PC-3 (cell line): ENCODE results near the gene LEP.

Experiments
- EZH2 ChIP-seq: fragments of 300-600 bp; sonication (generic); IDR thresholded peaks from one replicate; pipeline ENCODE4 v1.6.1; 2017; ENCODE audit warnings: antibody characterized with exemption, mild to moderate bottlenecking, low read length; ENCODE audit not compliant: unreplicated experiment
- EZH2phosphoT487 ChIP-seq: fragments of 300-600 bp; sonication (generic); IDR thresholded peaks from 2 replicates; pipeline ENCODE4 v1.6.1; 2018; ENCODE audit warnings: mild to moderate bottlenecking, antibody characterized with exemption, low read length, borderline replicate concordance
- TF ChIP-seq, protein P1 (sequence below): fragments of 300-600 bp; sonication (generic); conservative IDR thresholded peaks from 2 replicates; pipeline ENCODE4 v1.5.1; 2017; ENCODE audit warnings: antibody characterized with exemption, low read depth, mild to moderate bottlenecking, low read length

DNA sequence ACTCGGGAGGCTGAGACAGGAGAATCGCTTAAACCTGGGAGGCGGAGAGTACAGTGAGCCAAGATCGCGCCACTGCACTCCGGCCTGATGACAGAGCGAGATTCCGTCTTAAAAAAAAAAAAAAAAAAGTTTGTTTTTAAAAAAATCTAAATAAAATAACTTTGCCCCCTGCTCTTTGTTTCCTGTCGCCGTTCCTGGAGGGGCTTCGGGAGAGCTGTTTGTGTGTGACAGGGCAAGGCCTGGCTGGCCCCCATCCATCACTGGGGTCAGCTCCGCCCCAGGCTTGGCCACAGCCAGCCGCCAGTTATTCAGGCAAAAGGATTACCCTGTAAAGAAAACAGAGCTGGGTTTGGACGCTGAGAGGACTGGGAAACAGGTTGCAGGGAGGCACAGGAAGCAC is 16.4 kb downstream of the LEP start:
- TF ChIP-seq, protein P1, sequence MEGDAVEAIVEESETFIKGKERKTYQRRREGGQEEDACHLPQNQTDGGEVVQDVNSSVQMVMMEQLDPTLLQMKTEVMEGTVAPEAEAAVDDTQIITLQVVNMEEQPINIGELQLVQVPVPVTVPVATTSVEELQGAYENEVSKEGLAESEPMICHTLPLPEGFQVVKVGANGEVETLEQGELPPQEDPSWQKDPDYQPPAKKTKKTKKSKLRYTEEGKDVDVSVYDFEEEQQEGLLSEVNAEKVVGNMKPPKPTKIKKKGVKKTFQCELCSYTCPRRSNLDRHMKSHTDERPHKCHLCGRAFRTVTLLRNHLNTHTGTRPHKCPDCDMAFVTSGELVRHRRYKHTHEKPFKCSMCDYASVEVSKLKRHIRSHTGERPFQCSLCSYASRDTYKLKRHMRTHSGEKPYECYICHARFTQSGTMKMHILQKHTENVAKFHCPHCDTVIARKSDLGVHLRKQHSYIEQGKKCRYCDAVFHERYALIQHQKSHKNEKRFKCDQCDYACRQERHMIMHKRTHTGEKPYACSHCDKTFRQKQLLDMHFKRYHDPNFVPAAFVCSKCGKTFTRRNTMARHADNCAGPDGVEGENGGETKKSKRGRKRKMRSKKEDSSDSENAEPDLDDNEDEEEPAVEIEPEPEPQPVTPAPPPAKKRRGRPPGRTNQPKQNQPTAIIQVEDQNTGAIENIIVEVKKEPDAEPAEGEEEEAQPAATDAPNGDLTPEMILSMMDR, result no peak
- TF ChIP-seq EZH2 (no peak), EZH2phosphoT487 (no peak)
